Stimulated activated CD4-positive, alpha-beta T cell treated with anti-CD3 and anti-CD28 coated beads, Interleukin-2, amount 100 ng/mL, for 4 hours (primary cell): ENCODE data around the gene OSBP2.

Experiments used
- DNase-seq: peaks from one replicate; pipeline ENCODE4 v3.0.0-alpha.2; 2020; ENCODE audit warnings: low read depth

Gene OSBP2

GRCh38 chr22:30903876-30904460, 209.3 kb downstream of the OSBP2 start:
- no peak for DNase-seq

- DNase-seq, result no peak
These were observed 211.1 kb downstream of the OSBP2 start for GRCh38 chr22:30905696-30906341.

- DNase-seq, result no peak
These were observed 211.7 kb downstream of the OSBP2 start for GRCh38 chr22:30906411-30906810.

- DNase-seq, result no peak
These were observed 212.3 kb downstream of the OSBP2 start for GRCh38 chr22:30906946-30907345.

GRCh38 chr22:30908051-30908461, 213.4 kb downstream of the OSBP2 start:
- no peak for DNase-seq

- no peak for DNase-seq
These were observed 214.6 kb downstream of the OSBP2 start for GRCh38 chr22:30909306-30909705.

- DNase-seq, result no peak
These were observed 215.7 kb downstream of the OSBP2 start for GRCh38 chr22:30910358-30910757.

- no peak for DNase-seq
These were observed 224.1 kb downstream of the OSBP2 start for GRCh38 chr22:30918761-30919160.

GRCh38 chr22:30919973-30920372, 225.3 kb downstream of the OSBP2 start:
- DNase-seq, result no peak

GRCh38 chr22:30920407-30920806, 225.7 kb downstream of the OSBP2 start:
- DNase-seq, result peak; percentile 78

GRCh38 chr22:30921108-30921507, 226.4 kb downstream of the OSBP2 start:
- no peak for DNase-seq

GRCh38 chr22:30922151-30922611, 227.5 kb downstream of the OSBP2 start:
- DNase-seq, result peak; percentile 85

- no peak for DNase-seq
These were observed 228.7 kb downstream of the OSBP2 start for GRCh38 chr22:30923168-30923900.

GRCh38 chr22:30925667-30926066, 231.0 kb downstream of the OSBP2 start:
- no peak for DNase-seq

GRCh38 chr22:30926706-30927105, 232.0 kb downstream of the OSBP2 start:
- DNase-seq, result no peak

GRCh38 chr22:30927806-30928205, 233.1 kb downstream of the OSBP2 start:
- DNase-seq, result no peak

GRCh38 chr22:30928401-30928800, 233.7 kb downstream of the OSBP2 start:
- DNase-seq, result no peak

- no peak for DNase-seq
These were observed 235.6 kb downstream of the OSBP2 start for GRCh38 chr22:30930228-30930627.

GRCh38 chr22:30931541-30932300, 237.0 kb downstream of the OSBP2 start:
- DNase-seq, result no peak

GRCh38 chr22:30932661-30933060, 238.0 kb downstream of the OSBP2 start:
- DNase-seq, result no peak

GRCh38 chr22:30933457-30933856, 238.8 kb downstream of the OSBP2 start:
- DNase-seq, result no peak

GRCh38 chr22:30934053-30934452, 239.4 kb downstream of the OSBP2 start:
- DNase-seq, result no peak
